Activated CD4-positive, alpha-beta memory T cell treated with anti-CD3 and anti-CD28 coated beads for 36 hours (primary cell): ENCODE measurements around the gene ADGRB3. TPM values are rescaled to one million over a fixed set of nuclear protein-coding genes. Genes with fewer than 3 reads are reported as not detected.
"Not testable (repeated sequence)": the region's sequence is repeated elsewhere in the genome, so short reads cannot be mapped to it uniquely, and the experiment has no call there.

Experiments used
- CTCF ChIA-PET: fragments of 350-600 bp; sonication (Branson Sonifier 250); formaldehyde crosslinking; loops from one replicate; lab custom pipeline; 2021; ENCODE audit warnings: antibody characterized with exemption, inconsistent platforms; lab: Charles Lee
- POLR2A ChIA-PET: fragments of 350-600 bp; sonication (Branson Sonifier 250); formaldehyde crosslinking; loops from one replicate; lab custom pipeline; 2021; ENCODE audit warnings: antibody characterized with exemption; lab: Charles Lee
- DNase-seq: peaks from one replicate; pipeline ENCODE4 v3.0.0-alpha.2; 2020
- H3K27ac Mint-ChIP-seq: one replicate; pipeline ENCODE4 v1.8.0; 2021; ENCODE audit warnings: mixed read lengths
- H3K27me3 Mint-ChIP-seq: one replicate; pipeline ENCODE4 v1.8.0; 2021; ENCODE audit warnings: mixed read lengths
- H3K36me3 Mint-ChIP-seq: one replicate; pipeline ENCODE4 v1.8.0; 2021; ENCODE audit warnings: mixed read lengths
- H3K4me1 Mint-ChIP-seq: one replicate; pipeline ENCODE4 v1.8.0; 2021; ENCODE audit warnings: low read depth, mixed read lengths
- H3K4me3 Mint-ChIP-seq: one replicate; pipeline ENCODE4 v1.8.0; 2021; ENCODE audit warnings: mild to moderate bottlenecking, mixed read lengths
- H3K9me3 Mint-ChIP-seq: one replicate; pipeline ENCODE4 v1.8.0; 2021; ENCODE audit warnings: mixed read lengths
- intact Hi-C: fragments of 100-400 bp; cut with micrococcal nuclease; formaldehyde crosslinking; loops from one replicate; pipeline ENCODE4 v1.15.1; 2023
- total RNA-seq, 2 experiments: library from RNA; stranded (reverse); gene quantifications; one replicate each; pipeline ENCODE4 v1.2.3, GENCODE V29; 2021

ADGRB3 gene
- total RNA-seq, 2 experiments from 2014 or later, result not detected

- POLR2A ChIA-PET, result no interaction called here
- no peaks in the 10 kb centered on the region for H3K27me3 Mint-ChIP-seq
- H3K4me1 Mint-ChIP-seq, result no peaks in the 10 kb centered on the region
- intact Hi-C loops, result no loop called here
- no peaks in the 10 kb centered on the region for H3K9me3 Mint-ChIP-seq
- CTCF ChIA-PET, result no interaction called here
- H3K27ac Mint-ChIP-seq, result no peak overlapping the region
- no peaks in the 10 kb centered on the region for H3K36me3 Mint-ChIP-seq
- H3K4me3 Mint-ChIP-seq, result no peak overlapping the region
- no peak for DNase-seq
Observed at GRCh38 chr6:69100772-69101171, 465.7 kb downstream of the ADGRB3 start.

- DNase-seq, result no peak
- intact Hi-C loops, result no loop called here
- H3K9me3 Mint-ChIP-seq, result no peaks in the 10 kb centered on the region
- no peaks in the 10 kb centered on the region for H3K27me3 Mint-ChIP-seq
- H3K27ac Mint-ChIP-seq, result no peak overlapping the region
- no peaks in the 10 kb centered on the region for H3K4me1 Mint-ChIP-seq
- ChIA-PET POLR2A (no interaction called here), CTCF (no interaction called here)
- no peak overlapping the region for H3K4me3 Mint-ChIP-seq
- H3K36me3 Mint-ChIP-seq, result no peaks in the 10 kb centered on the region
Observed at GRCh38 chr6:69102416-69102815, 467.3 kb downstream of the ADGRB3 start.

- ChIA-PET CTCF (no interaction called here), POLR2A (no interaction called here)
- H3K4me3 Mint-ChIP-seq, result no peak overlapping the region
- no peaks in the 10 kb centered on the region for H3K4me1 Mint-ChIP-seq
- no peak for DNase-seq
- no peaks in the 10 kb centered on the region for H3K9me3 Mint-ChIP-seq
- intact Hi-C loops, result no loop called here
- no peaks in the 10 kb centered on the region for H3K36me3 Mint-ChIP-seq
- no peak overlapping the region for H3K27ac Mint-ChIP-seq
- no peaks in the 10 kb centered on the region for H3K27me3 Mint-ChIP-seq
Observed at GRCh38 chr6:69105288-69105687, 470.2 kb downstream of the ADGRB3 start.

GRCh38 chr6:69106511-69106910, 471.4 kb downstream of the ADGRB3 start:
- H3K27ac Mint-ChIP-seq, result no peak overlapping the region
- no peaks in the 10 kb centered on the region for H3K9me3 Mint-ChIP-seq
- no peak overlapping the region for H3K4me3 Mint-ChIP-seq
- no peaks in the 10 kb centered on the region for H3K4me1 Mint-ChIP-seq
- H3K36me3 Mint-ChIP-seq, result no peaks in the 10 kb centered on the region
- DNase-seq, result no peak
- CTCF ChIA-PET, result no interaction called here
- POLR2A ChIA-PET, result no interaction called here
- intact Hi-C loops, result no loop called here
- H3K27me3 Mint-ChIP-seq, result no peaks in the 10 kb centered on the region

GRCh38 chr6:69111301-69111700, 476.2 kb downstream of the ADGRB3 start:
- ChIA-PET POLR2A (no interaction called here), CTCF (no interaction called here)
- H3K9me3 Mint-ChIP-seq, result no peaks in the 10 kb centered on the region
- H3K27ac Mint-ChIP-seq, result no peak overlapping the region
- no peaks in the 10 kb centered on the region for H3K4me1 Mint-ChIP-seq
- no peak for DNase-seq
- H3K27me3 Mint-ChIP-seq, result no peaks in the 10 kb centered on the region
- intact Hi-C loops, result no loop called here
- no peaks in the 10 kb centered on the region for H3K36me3 Mint-ChIP-seq
- no peak overlapping the region for H3K4me3 Mint-ChIP-seq

GRCh38 chr6:69116658-69117057, 481.6 kb downstream of the ADGRB3 start:
- intact Hi-C loops, result no loop called here
- Mint-ChIP-seq H3K27me3 (no peaks in the 10 kb centered on the region), H3K4me3 (no peak overlapping the region), H3K9me3 (peaks cover 2% of the 10 kb centered on the region), H3K4me1 (no peaks in the 10 kb centered on the region), H3K36me3 (no peaks in the 10 kb centered on the region), H3K27ac (no peak overlapping the region)
- POLR2A ChIA-PET, result no interaction called here
- DNase-seq, result no peak
- CTCF ChIA-PET, result no interaction called here

GRCh38 chr6:69121461-69122406, 486.7 kb downstream of the ADGRB3 start:
- DNase-seq, H3K4me3 Mint-ChIP-seq, H3K36me3 Mint-ChIP-seq, POLR2A ChIA-PET, intact Hi-C loops, H3K27me3 Mint-ChIP-seq, CTCF ChIA-PET, H3K4me1 Mint-ChIP-seq, H3K9me3 Mint-ChIP-seq, H3K27ac Mint-ChIP-seq: not testable (repeated sequence)

GRCh38 chr6:69122407-69122773, 487.3 kb downstream of the ADGRB3 start:
- CTCF ChIA-PET, result no interaction called here
- no peak overlapping the region for H3K4me3 Mint-ChIP-seq

GRCh38 chr6:69128411-69128810, 493.3 kb downstream of the ADGRB3 start:
- H3K27ac Mint-ChIP-seq, result no peak overlapping the region
- intact Hi-C loops, result no loop called here
- no peaks in the 10 kb centered on the region for H3K9me3 Mint-ChIP-seq
- no peaks in the 10 kb centered on the region for H3K4me1 Mint-ChIP-seq
- H3K4me3 Mint-ChIP-seq, result no peak overlapping the region
- H3K36me3 Mint-ChIP-seq, result no peaks in the 10 kb centered on the region
- POLR2A ChIA-PET, result no interaction called here
- CTCF ChIA-PET, result no interaction called here
- DNase-seq, result no peak
- H3K27me3 Mint-ChIP-seq, result no peaks in the 10 kb centered on the region

More at GRCh38 chr6:69122407-69122773, 487.3 kb downstream of the ADGRB3 start:
- no peak for DNase-seq
- peaks cover 2% of the 10 kb centered on the region for H3K9me3 Mint-ChIP-seq
- POLR2A ChIA-PET, result no interaction called here
- no peak overlapping the region for H3K27ac Mint-ChIP-seq
- intact Hi-C loops, result no loop called here
- H3K4me1 Mint-ChIP-seq, result no peaks in the 10 kb centered on the region
- H3K27me3 Mint-ChIP-seq, result no peaks in the 10 kb centered on the region
- no peaks in the 10 kb centered on the region for H3K36me3 Mint-ChIP-seq

GRCh38 chr6:69129046-69129445, 494.0 kb downstream of the ADGRB3 start:
- CTCF ChIA-PET, result no interaction called here
- intact Hi-C loops, result no loop called here
- H3K27ac Mint-ChIP-seq, result no peak overlapping the region
- H3K27me3 Mint-ChIP-seq, result no peaks in the 10 kb centered on the region
- H3K4me3 Mint-ChIP-seq, result no peak overlapping the region
- no peaks in the 10 kb centered on the region for H3K9me3 Mint-ChIP-seq
- POLR2A ChIA-PET, result no interaction called here
- H3K36me3 Mint-ChIP-seq, result no peaks in the 10 kb centered on the region
- no peaks in the 10 kb centered on the region for H3K4me1 Mint-ChIP-seq
- no peak for DNase-seq

- H3K27ac Mint-ChIP-seq, result no peak overlapping the region
- POLR2A ChIA-PET, result no interaction called here
- CTCF ChIA-PET, result no interaction called here
Observed at GRCh38 chr6:69135927-69136326, 500.8 kb downstream of the ADGRB3 start.

GRCh38 chr6:69138148-69138547, 503.1 kb downstream of the ADGRB3 start:
- no peak for DNase-seq
- Mint-ChIP-seq H3K36me3 (no peaks in the 10 kb centered on the region), H3K4me1 (no peaks in the 10 kb centered on the region), H3K27ac (no peak overlapping the region), H3K4me3 (no peak overlapping the region), H3K9me3 (no peaks in the 10 kb centered on the region), H3K27me3 (no peaks in the 10 kb centered on the region)
- POLR2A ChIA-PET, result no interaction called here
- CTCF ChIA-PET, result no interaction called here
- intact Hi-C loops, result no loop called here

More at GRCh38 chr6:69135927-69136326, 500.8 kb downstream of the ADGRB3 start:
- Mint-ChIP-seq H3K4me3 (no peak overlapping the region), H3K36me3 (no peaks in the 10 kb centered on the region), H3K9me3 (no peaks in the 10 kb centered on the region), H3K27me3 (no peaks in the 10 kb centered on the region), H3K4me1 (no peaks in the 10 kb centered on the region)
- intact Hi-C loops, result no loop called here
- no peak for DNase-seq

GRCh38 chr6:69138893-69139494, 503.9 kb downstream of the ADGRB3 start:
- ChIA-PET POLR2A (no interaction called here), CTCF (no interaction called here)
- Mint-ChIP-seq H3K27me3 (no peaks in the 10 kb centered on the region), H3K27ac (no peak overlapping the region), H3K36me3 (no peaks in the 10 kb centered on the region), H3K4me3 (no peak overlapping the region), H3K9me3 (peaks cover 2% of the 10 kb centered on the region), H3K4me1 (no peaks in the 10 kb centered on the region)
- intact Hi-C loops, result no loop called here
- no peak for DNase-seq
